GM18508 (cell line): ENCODE measurements around the gene GRIK4.

Source experiments
- ATAC-seq: cut with Tn5 transposase; IDR thresholded peaks from one replicate; pipeline ENCODE4 v1.9.1; 2021; ENCODE audit warnings: moderate number of reproducible peaks; ENCODE audit not compliant: insufficient read depth, unreplicated experiment

The GRIK4 gene

DNA sequence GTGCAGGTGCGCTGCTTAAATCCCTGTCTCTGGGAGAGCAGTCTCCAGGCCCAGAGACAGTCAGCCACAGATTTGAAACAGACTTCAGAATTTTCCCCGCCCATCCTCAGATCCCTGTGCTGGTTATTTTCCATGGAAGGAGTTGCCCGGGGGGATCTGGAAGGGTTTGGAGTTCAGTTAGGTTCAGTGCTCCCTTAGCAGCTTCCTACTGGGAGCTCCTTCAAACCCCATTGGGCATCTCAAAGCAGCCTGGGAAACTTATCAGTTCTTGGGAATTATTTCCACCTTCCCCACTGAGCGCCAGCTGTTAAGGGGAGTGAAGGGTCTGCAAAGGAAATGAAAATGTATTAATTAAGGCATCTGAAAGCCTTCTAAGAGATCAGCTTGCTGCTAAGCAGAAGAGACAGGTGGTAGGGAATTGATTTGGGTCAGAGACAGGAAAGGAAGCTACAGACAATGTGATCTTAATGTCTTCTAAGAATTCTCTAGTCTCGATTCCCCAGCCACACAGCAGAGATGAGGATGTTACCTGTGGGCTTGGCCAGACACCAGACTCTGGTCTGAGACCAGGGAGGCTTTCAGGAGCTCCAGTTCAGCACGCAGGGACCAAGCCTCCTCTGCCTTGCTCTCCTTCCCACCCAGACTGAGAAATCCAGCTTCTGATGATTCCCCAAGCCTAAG lies 406.2 kb downstream of the GRIK4 start:
- ATAC-seq = no peak

DNA sequence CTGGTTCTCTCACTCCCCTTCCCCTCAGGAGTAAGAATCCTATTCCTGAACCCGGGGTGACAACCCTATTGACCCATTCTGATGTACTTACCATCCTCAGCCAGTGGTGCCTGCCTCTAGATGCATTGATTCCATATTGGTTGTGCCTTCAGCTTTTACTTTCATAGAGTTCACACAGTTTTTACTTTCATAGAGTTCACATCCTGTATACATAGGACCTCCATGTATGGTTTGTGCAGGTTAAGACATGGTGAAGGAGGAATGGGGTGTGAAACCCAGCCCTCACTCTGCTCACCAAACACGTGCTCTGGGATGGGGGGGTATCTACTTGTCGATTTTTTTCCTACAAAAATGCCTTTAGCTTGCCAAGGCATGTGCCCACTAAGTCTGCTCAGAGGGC lies 406.7 kb downstream of the GRIK4 start:
- ATAC-seq = no peak

DNA sequence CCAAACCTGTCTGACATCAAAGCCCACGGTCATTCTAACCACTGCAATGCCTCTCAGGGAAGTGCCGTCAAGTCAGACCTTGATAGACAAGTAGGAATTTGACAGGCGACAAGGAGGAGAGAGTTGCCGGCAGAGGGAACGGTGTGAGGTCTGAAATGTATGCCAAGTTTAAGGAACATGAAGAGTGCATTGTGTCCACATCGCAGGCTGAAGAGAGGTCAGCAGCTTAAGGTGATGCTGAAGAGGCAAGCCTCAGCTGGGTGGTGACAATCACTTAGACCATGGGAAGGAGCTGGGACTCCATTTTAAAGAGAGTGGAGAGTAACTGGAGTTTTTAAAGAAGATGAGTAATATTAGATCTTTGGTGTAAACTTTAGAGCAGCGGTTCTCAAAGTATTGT lies 407.5 kb downstream of the GRIK4 start:
- no peak for ATAC-seq

DNA sequence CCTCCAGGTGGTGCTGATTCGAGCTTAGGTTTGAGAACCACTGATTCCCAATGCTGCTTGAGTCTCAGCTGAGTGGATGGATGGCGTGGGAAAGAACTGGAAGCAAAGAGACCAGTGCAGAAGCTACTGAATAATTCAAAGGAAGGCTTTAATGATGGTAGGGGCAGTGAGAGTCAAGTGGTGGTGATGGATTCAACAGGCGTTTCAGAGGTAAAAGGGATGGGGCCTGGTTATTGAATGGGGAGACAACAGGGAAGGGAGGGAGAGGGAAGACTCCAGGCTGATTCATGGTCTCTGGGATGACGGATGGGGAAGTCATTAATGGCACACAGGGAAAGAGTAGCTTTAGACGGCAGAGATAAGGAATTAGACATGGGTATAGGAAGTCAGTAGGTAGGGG lies 408.0 kb downstream of the GRIK4 start:
- no peak for ATAC-seq

DNA sequence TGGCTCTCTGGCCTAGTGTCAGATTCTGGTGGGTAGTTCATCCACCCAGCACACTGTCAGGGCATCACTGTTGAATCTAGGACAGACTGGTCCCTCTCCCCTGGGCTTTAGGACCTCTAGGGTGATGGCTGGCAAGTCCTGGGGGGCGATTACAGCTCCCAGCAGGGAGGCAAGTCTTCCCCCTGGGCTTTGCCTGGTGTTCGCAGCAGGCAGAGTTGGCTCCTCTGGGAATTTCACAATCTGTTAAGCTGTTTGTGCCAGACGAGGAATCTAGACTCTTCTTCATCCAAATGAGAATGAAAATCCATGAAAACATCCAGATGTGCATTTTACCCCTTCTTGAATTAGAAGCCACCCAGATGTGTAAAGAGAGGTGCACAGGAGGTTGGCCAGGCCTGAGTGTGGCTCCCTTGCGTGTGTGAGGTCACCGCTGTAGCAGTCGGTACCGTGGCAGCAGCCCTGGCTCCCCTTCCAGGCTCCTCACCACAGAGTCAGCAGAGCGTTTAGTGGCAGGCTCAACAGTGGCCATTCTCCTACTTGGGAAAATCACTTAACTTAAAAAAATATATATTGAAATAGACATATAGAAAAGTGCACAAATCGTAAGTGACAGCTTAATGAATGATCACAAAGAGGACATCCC lies 412.4 kb downstream of the GRIK4 start:
- ATAC-seq = no peak

DNA sequence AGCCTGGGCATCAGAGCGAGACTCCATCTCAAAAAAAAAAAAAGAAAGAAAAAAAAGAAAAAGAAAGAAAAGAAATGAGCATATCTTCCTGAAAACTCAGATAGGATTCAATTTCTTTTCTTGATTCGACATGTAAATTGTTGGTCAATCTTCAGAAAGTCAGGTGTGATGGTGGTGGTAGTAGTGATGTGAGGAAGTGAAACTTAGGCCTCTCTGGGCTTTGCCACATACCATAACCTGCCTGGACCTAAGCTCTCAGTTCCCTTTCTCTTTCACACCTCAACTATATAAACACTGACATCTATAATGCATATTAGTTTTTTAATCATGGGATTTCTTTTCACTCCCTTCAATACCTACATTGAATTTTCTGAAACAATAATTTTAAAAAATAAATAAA lies 414.4 kb downstream of the GRIK4 start:
- peak; percentile 98 for ATAC-seq

DNA sequence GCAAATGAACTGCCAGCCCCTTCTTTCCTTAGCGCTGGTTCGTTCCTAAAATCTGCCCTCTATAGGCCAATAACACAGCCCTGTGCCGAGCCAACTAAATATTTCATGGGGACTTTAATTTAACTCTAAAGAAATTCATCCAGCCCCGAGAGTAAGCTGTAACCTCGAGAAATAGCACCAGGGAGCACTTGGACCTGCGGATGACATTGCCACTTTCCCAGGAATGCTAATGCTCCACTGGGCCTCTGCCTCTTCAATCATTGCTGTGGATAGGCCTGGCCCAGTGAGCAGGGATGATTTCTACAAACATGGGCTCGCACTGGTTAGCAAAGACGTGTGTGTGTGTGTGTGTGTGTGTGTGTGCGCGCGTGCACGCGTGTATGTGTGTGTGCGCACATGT lies 417.1 kb downstream of the GRIK4 start:
- no peak for ATAC-seq

DNA sequence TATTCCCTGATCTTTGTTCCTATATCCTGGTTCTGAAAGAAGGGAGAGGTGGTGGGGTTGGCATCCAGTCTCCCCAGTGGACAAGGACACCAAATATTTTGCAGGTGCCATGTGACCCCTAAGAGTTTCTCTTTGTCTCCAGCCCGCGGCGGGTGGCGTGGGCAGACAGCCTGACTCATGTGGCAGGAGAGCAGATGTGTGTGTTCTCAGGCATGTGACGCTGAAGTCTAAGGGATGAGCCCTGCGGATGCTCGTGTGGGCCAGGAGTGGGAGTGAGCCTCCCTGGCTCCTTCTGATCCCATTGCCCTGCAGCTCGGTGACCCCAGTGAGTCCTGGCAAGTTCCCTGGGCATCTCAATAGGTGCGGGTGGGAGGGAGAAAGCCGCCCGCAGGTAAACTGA lies 417.5 kb downstream of the GRIK4 start:
- ATAC-seq = no peak

DNA sequence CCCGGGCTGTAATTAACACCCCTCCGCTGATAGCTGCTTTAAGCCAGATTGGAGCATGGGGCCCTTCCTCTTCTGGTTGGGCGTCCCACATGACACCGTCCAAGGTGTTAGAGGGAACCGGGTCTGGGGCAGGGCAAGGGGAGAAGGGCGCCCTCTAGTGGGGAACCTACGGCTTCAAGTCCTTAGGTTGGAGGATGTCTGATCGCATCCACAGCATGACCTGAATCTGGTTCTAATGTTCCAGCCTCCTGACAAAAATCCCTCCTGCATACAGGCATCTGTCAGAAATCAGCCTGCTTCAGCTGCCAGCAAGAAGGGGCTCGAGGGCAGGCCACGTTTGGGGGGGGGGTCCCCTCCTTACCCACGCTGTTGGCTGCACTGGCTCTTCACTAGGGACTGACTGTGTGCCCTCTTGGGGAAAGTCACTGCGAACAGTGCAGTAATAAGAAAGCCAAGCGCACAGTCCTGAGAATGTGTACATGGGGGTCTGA lies 418.2 kb downstream of the GRIK4 start:
- ATAC-seq = no peak

DNA sequence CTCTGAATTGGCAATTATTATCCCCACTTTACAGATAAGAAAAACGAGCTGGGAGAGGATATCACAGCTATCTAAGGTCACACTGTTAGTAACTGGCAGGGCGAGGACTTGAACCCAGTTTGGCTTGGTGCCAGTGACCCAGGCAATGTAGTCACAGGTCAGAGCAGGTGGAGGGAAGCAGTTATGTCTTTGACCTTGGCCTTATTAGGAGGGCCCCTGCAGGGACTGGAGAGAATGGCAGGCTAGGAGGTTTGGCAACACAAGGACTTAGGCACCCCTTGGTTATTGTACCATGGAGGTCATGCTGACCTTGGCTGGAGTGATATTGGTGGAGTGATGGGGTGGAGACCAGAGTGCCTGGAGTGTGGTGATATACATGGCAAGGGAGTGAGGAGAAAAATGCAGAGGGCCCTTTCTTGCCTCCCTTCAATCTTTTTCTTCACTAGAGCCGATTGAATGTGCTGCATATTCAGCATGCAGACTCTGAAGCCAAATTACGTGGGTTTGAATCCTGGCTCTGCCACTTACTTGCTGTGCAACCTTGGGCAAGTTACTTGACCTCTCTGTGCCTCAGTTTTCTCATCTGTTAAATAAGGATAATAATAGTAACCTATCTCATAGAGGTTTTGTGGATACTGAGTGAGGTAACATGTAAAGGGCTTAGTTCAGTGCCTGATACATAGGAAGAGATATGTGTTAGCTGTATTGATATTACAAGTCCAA lies 419.7 kb downstream of the GRIK4 start:
- no peak for ATAC-seq

DNA sequence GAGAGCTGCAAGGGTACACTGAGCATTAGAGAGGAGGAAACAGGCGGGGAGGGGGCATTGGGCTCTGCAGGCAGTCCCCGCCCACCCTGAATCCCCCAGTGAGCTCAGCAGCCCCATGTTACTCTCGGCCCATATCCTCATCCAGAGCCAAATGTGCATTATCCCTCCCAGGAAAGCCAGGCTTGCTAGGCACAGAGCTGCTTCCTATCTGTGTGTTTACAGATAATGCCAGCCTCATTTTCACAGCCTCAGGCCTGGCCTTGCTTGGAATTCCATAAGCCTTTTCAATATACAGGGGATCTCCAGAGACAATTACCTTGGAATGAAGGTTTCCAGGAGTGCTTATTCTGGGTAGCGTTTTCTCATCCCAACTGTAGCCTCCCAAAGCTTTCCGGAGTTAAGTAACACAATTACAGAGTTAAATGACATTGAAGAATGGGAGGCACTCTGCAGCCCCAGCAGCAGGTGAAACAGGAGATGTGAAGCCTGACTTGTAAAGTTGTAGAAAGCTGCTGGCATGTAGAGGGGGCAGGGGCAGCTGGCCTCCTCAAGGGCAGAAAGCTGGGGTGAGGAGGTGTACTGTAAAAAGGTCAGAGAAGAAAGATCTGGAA lies 420.9 kb downstream of the GRIK4 start:
- ATAC-seq = no peak

DNA sequence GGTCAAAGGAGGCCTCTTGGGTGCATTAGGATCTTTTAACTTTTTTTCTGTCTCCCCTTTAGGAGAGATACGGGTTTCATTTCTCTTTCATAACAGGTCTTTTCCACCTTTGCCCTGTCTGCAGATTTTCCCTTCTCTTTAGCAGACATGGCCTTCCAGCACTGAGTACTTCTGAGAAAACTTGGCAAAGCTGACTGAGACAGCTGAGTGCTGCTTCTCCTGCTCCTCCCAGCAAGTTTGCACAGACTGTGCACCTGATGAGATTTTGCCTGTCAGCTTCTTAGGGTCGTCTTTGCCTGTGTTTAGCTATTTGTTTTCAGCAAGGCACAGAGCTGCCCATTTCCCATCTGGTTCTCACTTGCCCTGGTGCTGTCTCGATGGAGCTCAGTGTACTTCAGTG lies 424.8 kb downstream of the GRIK4 start:
- ATAC-seq = no peak

DNA sequence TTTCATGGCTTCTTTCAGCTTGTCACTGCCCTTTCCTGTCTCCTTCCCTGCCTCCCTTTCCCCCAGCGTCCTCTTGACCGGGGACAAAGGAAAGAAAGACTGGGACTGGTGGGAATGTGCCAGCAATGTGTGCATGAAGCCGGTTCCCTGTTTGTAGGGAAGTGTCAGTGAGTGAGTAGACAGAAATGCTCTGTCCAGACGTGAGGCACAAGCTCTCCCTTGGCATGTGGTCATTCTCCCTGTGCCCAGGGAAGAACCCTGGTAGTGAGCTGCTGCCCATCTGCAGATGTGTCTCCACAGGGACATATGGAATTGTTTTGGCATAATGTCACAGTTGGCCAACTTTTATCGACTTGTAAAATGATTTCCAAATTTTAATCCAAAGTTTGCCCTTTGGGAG lies 426.0 kb downstream of the GRIK4 start:
- no peak for ATAC-seq

DNA sequence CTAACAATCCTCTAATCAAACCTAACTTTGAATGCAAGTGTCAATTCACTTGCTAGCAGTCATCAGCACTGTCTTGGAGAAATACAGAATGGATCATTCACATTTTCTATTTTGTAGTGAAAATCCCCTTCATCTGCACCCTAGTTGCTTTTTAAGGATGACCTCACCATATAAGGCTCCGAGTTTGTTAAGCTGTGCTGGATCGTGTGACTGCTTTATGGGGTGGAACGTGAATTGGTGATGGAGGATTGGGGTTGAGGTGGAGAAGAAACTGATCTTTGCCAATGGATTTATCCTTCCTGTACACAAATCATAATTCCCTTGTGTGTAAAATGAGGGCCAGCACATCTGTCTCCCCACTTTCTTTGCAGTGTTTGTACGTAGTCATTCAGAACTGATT lies 426.7 kb downstream of the GRIK4 start:
- no peak for ATAC-seq

DNA sequence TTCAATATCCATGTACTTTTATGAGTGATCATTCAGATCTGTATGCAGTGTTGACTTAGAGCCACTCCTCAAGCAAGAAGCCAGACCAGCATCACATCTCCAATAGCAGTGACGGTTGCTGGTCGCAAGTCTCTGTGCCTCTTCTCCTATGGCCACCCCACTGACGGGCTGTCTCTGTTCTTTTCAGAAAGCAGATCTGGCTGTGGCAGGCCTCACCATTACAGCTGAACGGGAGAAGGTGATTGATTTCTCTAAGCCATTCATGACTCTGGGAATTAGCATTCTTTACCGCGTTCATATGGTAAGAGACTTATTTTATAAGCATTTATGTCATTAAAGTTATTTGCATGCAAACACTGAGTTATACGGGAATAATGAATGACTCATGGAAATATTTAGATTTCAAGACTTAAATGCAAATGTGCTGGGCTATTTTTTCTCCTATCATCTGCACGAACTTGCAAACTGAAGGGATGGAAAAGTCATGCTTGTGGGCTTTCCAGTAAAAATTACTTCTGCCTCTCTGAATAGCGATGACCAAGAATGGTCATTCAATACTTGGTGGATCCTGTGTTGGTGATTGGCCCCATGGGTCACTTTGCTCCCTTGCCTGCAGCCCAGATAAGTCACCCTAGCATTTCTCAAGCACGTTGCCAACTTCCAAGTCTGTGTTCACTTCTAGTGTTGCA lies 428.8 kb downstream of the GRIK4 start:
- no peak for ATAC-seq

DNA sequence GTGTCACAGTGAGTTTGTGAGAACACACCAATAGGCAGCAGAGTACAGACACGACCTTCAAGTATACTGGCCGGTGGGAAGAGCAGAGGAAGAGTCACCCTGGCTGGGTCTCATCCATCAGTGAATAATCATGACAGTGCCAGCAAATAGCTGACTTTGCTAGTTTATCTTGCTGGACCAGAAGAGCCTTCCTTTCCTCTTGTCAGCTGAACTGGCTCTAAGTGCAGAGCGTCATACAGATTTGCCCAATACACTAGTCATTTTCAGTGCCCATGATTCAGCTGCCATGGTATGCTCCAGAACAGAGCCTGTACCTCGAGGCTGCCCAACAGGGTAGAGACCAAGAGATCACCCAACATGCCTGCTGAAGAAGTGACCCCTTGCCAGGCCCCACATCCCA lies 429.5 kb downstream of the GRIK4 start:
- no peak for ATAC-seq

DNA sequence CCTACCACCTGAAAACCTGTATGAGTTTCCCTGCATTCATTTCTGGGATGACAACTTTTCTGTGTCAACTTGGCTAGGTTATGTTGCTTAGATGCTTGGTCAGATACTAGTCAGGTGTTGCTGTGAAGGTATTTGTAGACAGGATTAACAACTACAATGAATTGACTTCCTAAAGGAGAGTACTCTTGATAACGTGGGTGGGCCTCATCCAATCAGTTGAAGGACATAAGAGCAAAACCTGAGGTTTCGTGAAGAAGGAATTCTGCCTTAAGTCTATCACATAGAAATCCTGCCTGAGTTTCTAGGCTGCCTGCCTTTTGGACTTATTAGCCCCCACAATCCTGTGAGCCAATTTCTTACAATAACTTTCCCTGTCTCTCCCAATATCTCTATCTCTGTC lies 431.2 kb downstream of the GRIK4 start:
- ATAC-seq = no peak

DNA sequence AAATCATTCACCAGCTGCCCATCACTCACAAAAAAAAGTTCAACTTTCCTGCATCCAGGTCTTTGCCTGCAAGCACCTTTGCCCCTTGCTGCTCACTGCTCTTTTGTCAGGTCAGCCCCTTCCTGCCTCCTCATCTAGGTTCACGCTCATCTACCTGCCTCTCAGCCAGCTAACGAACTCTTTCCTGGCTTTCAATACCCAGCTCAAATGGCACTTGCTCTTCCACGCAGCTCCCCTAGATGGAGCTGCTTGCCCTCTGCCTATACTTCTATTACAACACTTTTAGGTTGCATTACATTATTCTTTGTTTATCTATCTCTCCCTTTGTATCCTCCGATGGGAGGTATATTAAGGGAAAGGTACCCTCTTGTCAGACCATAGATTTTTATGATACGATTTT lies 433.5 kb downstream of the GRIK4 start:
- no peak for ATAC-seq

DNA sequence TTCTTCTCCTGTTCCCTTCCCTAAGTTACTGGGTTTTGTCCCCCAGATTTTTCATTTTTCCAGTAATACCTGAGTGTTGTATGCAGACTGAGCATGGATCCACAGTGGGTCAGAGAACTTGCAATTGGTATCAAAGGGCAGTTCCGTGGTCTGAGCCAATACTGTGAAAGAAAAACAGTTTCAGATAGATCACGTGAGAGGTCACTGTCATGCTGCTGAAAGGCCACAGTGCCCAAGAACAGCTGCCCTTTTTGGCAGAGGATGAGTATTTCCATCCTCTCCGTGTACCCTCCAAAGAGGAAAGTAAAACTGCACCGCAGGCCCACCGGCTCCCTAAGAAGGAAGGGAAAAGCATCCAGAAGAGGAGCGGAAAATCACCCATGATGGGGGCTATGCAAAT lies 439.3 kb downstream of the GRIK4 start:
- no peak for ATAC-seq
